UCSD-AML1 (cell line): ENCODE results near the gene TBCD.
A peak's percentile ranks its signal among the peaks of the same experiment; 100 is the strongest.

Experiments used
- DNase-seq: peaks from one replicate; lab custom pipeline; 2025; ENCODE audit not compliant: unreplicated experiment; lab: John Stamatoyannopoulos, UW

Gene TBCD

GRCh38 chr17:82900741-82901140 is 148.9 kb downstream of the TBCD start:
- DNase-seq: no peak

GRCh38 chr17:82901356-82901755 is 149.5 kb downstream of the TBCD start:
- DNase-seq: no peak

- no peak for DNase-seq
These were observed 150.0 kb downstream of the TBCD start for GRCh38 chr17:82901856-82902255.

- no peak for DNase-seq
These were observed 151.4 kb downstream of the TBCD start for GRCh38 chr17:82902972-82903874.

GRCh38 chr17:82905130-82905529 is 153.3 kb downstream of the TBCD start:
- DNase-seq: no peak

GRCh38 chr17:82907797-82908542 is 156.1 kb downstream of the TBCD start:
- DNase-seq: no peak

GRCh38 chr17:82908543-82909160 is 156.8 kb downstream of the TBCD start:
- DNase-seq: no peak

- no peak for DNase-seq
These were observed 157.5 kb downstream of the TBCD start for GRCh38 chr17:82909322-82909904.

GRCh38 chr17:82910041-82910481 is 158.2 kb downstream of the TBCD start:
- no peak for DNase-seq

GRCh38 chr17:82910770-82911169 is 158.9 kb downstream of the TBCD start:
- no peak for DNase-seq

- DNase-seq: no peak
These were observed 160.0 kb downstream of the TBCD start for GRCh38 chr17:82911822-82912221.

- no peak for DNase-seq
These were observed 160.7 kb downstream of the TBCD start for GRCh38 chr17:82912484-82913089.

- peak; percentile 27 for DNase-seq
These were observed 161.6 kb downstream of the TBCD start for GRCh38 chr17:82913304-82914043.

- DNase-seq: no peak
These were observed 162.5 kb downstream of the TBCD start for GRCh38 chr17:82914375-82914774.

- DNase-seq: no peak
These were observed 163.3 kb downstream of the TBCD start for GRCh38 chr17:82915010-82915756.

GRCh38 chr17:82915757-82916027 is 163.8 kb downstream of the TBCD start:
- no peak for DNase-seq

- peak; percentile 23 for DNase-seq
These were observed 166.0 kb downstream of the TBCD start for GRCh38 chr17:82917699-82918345.

- DNase-seq: no peak
These were observed 166.6 kb downstream of the TBCD start for GRCh38 chr17:82918508-82918907.

- DNase-seq: no peak
These were observed 168.3 kb downstream of the TBCD start for GRCh38 chr17:82920150-82920549.
